ENCODE results near the gene RNF157. TPM values are rescaled to one million over a fixed set of nuclear protein-coding genes. Genes with fewer than 3 reads are reported as not detected.

Gene RNF157
- total RNA-seq, 1 donor from 2014 or later: 8.8 TPM

DNA sequence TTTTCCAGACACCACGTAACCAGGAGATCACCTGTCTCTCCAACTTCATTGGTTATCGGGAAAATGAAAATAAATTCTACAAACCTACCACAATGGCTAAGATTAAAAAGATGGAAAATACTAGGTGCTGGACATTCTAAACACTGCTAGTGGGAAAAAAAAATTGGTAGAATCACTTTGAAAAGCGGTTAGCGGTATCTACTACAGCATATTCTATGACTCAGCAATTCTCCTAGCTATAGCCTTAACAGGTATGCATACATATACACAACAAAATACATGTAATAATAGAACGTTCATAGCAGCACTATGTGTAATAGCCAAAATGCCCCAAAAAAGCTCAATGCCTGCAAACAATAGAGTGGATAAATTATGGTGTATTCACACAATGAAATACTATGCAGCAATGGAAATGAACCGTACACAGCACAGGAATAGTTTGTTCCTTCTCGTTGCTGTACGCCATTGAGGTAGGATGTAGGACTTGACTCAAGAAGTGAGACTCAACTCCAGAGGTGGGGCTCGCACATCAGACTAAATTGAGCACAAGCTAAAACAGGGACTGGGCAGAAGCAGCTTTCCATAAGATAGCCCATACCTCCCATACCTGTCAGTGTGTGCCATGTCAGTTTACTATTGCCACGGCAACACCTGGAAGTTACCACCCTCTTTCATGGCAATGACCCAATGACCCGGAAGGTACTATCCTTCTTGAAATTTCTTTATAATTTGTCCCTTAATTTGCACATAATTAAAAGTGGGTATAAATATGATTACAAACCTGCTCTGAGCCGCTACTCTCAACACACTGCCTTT is 44.8 kb downstream of the RNF157 start:
- intact Hi-C loops (cut with DNase I): no loop called here

DNA sequence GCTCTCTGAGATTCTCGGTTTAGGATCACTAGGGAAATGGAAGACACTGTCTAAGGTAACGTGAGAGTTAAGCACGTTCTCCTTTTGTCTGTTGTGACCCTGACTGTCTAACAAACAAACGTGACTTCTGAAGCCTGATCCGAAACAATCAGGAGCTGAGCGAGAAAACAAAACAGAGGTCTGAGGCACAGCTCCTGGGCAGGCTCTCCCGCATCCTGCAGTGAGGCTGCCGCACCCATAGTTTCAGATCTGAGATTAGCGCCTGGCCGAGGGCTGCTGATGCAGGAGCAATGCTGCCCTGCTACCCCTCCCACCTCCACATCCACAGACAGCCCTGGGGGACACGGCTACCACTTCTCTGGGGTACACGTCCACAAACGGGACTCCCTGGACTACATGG is 46.7 kb downstream of the RNF157 start:
- no peak for TF ChIP-seq POLR2AphosphoS5 (IDR thresholded peaks at IDR 0.05; ENCODE audit: insufficient read depth in 1 of 2, low read depth in 1 of 2)
- TF ChIP-seq, protein P1, sequence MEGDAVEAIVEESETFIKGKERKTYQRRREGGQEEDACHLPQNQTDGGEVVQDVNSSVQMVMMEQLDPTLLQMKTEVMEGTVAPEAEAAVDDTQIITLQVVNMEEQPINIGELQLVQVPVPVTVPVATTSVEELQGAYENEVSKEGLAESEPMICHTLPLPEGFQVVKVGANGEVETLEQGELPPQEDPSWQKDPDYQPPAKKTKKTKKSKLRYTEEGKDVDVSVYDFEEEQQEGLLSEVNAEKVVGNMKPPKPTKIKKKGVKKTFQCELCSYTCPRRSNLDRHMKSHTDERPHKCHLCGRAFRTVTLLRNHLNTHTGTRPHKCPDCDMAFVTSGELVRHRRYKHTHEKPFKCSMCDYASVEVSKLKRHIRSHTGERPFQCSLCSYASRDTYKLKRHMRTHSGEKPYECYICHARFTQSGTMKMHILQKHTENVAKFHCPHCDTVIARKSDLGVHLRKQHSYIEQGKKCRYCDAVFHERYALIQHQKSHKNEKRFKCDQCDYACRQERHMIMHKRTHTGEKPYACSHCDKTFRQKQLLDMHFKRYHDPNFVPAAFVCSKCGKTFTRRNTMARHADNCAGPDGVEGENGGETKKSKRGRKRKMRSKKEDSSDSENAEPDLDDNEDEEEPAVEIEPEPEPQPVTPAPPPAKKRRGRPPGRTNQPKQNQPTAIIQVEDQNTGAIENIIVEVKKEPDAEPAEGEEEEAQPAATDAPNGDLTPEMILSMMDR (IDR thresholded peaks at IDR 0.05): no peak
- TF ChIP-seq POLR2A (IDR thresholded peaks at IDR 0.05): no peak
- Histone ChIP-seq H3K27ac (no peak overlapping the region), H3K4me1 (no peaks in the 10 kb centered on the region), H3K36me3 (no peaks in the 10 kb centered on the region), H3K9me3 (no peaks in the 10 kb centered on the region), H3K27me3 (no peaks in the 10 kb centered on the region), H3K4me3 (no peak overlapping the region)
- intact Hi-C loops (cut with DNase I): no loop called here
- DNase-seq (ENCODE audit: extremely low spot score in 2 of 2): no peak

More for the DNA sequence above, 44.8 kb downstream of the RNF157 start:
- H3K9me3 ChIP-seq: no peaks in the 10 kb centered on the region
- H3K4me1 ChIP-seq: no peaks in the 10 kb centered on the region
- no peak overlapping the region for H3K4me3 ChIP-seq
- no peak for DNase-seq (ENCODE audit: extremely low spot score in 2 of 2)
- TF ChIP-seq POLR2AphosphoS5 (IDR thresholded peaks at IDR 0.05; ENCODE audit: insufficient read depth in 1 of 2, low read depth in 1 of 2) (no peak), POLR2A (IDR thresholded peaks at IDR 0.05) (no peak)
- TF ChIP-seq, protein P1 (IDR thresholded peaks at IDR 0.05): no peak
- H3K27me3 ChIP-seq: no peaks in the 10 kb centered on the region
- no peaks in the 10 kb centered on the region for H3K36me3 ChIP-seq
- H3K27ac ChIP-seq: no peak overlapping the region

DNA sequence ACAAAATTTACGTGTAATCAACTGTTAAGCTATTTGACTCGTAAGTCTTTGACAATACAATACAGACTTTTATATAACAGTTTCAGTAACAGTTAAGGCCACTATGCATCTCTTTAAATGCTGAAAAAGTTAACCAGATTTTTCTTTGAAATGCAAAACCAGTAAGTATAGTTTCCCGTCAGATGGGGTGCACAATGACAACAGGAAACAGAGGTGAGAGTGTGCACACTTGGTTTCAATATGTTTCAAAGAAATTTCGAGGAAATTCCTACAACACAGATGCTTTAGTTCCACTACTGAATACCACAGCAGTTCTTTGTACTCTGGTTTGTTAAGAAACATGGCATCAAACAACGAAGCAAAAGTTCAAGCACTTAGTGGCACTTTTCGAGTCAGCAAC is 48.4 kb downstream of the RNF157 start:
- intact Hi-C loops (cut with DNase I): no loop called here
- DNase-seq (ENCODE audit: extremely low spot score in 2 of 2): no peak

DNA sequence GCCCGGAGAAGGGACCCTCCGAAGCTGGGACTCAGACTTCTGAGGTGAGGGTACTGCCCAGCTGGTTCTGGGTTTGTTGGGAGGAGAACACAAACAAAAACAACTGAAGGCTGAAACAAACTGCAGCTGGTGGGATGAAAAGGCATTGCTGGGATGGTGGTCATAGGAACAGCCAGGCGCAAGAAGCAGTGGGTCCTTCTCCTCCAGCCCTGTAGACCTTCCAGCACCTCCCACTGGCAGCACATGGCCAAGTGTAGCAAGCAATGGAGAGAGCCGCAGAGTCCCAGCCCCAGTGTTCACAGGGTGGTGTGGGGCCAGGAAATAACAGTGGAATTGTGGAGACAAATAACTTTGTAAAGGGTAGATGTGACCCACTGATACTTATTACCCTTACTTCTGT is 50.6 kb downstream of the RNF157 start:
- no peak for DNase-seq (ENCODE audit: extremely low spot score in 2 of 2)
- intact Hi-C loops (cut with DNase I): no loop called here
- no peaks in the 10 kb centered on the region for H3K4me1 ChIP-seq
- no peaks in the 10 kb centered on the region for H3K27me3 ChIP-seq
- no peaks in the 10 kb centered on the region for H3K9me3 ChIP-seq
- H3K36me3 ChIP-seq: no peaks in the 10 kb centered on the region
- TF ChIP-seq POLR2AphosphoS5 (IDR thresholded peaks at IDR 0.05; ENCODE audit: insufficient read depth in 1 of 2, low read depth in 1 of 2): no peak
- no peak overlapping the region for H3K27ac ChIP-seq
- no peak overlapping the region for H3K4me3 ChIP-seq

More for the DNA sequence above, 48.4 kb downstream of the RNF157 start:
- H3K9me3 ChIP-seq: no peaks in the 10 kb centered on the region
- H3K27ac ChIP-seq: no peak overlapping the region
- H3K27me3 ChIP-seq: no peaks in the 10 kb centered on the region
- H3K4me3 ChIP-seq: no peak overlapping the region
- H3K36me3 ChIP-seq: no peaks in the 10 kb centered on the region
- TF ChIP-seq POLR2AphosphoS5 (IDR thresholded peaks at IDR 0.05; ENCODE audit: insufficient read depth in 1 of 2, low read depth in 1 of 2) (no peak), POLR2A (IDR thresholded peaks at IDR 0.05) (no peak)
- TF ChIP-seq, protein P1 (IDR thresholded peaks at IDR 0.05): no peak
- no peaks in the 10 kb centered on the region for H3K4me1 ChIP-seq

DNA sequence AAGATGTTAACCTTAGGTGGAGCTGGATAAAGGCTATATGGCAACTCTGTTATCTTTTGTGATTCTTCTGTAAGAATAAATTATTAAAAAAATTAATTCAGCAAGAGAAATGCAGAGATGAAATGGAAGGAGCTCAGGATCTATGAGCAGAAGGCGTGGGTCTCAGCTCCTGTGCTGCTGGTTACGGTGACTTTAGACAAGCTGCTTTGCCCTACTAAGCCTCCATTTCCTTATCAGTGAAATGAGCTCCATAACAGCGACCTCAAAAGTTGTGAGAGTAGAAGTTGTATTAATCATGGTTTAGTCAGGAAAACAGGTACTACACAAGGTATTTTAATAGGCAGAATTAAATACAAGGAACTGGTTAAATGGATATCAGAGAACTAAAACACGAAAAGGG is 51.0 kb downstream of the RNF157 start:
- H3K4me1 ChIP-seq: no peaks in the 10 kb centered on the region
- H3K27ac ChIP-seq: no peak overlapping the region
- H3K4me3 ChIP-seq: no peak overlapping the region
- no peaks in the 10 kb centered on the region for H3K36me3 ChIP-seq
- intact Hi-C loops (cut with DNase I): no loop called here
- H3K9me3 ChIP-seq: no peaks in the 10 kb centered on the region
- no peak for DNase-seq (ENCODE audit: extremely low spot score in 2 of 2)
- TF ChIP-seq POLR2A (IDR thresholded peaks at IDR 0.05) (no peak), POLR2AphosphoS5 (IDR thresholded peaks at IDR 0.05; ENCODE audit: insufficient read depth in 1 of 2, low read depth in 1 of 2) (no peak)
- TF ChIP-seq, protein P1 (IDR thresholded peaks at IDR 0.05): no peak
- H3K27me3 ChIP-seq: no peaks in the 10 kb centered on the region
